ENCODE results near the gene RPH3AL. TPM values are rescaled to one million over a fixed set of nuclear protein-coding genes. Genes with fewer than 3 reads are reported as not detected.
A peak's percentile ranks its signal among the peaks of the same experiment; 100 is the strongest.

The RPH3AL gene
- total RNA-seq, 1 experiment from 2014 or later: 3.0 TPM

DNA sequence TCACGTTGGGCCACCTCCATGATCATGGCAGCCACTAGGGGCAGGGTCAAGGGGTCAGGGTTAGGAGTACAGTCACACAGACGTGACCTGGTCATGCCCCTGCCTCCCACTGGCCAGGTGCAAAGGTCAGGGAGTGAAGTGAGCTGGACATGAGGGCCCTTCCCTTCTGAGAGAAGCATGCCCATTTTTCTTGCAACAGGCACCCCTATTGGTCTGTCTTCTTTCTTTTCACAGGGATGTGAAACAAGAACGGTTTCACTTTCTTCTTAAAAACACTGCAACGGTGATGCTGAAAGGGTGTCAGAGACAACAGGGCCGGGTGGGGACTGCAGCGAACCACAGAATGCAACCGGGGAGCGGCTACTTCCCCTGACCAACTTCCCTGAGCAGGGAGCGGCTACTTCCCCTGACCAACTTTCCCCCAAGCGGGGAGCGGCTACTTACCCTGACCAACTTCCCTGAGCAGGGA lies 119.1 kb downstream of the RPH3AL start:
- WGBS (ENCODE audit: extremely low coverage, insufficient read length, low lambda C conversion rate): no CpG with 5 or more reads among the region's 11 CpGs
- Histone ChIP-seq H3K4me1 (ENCODE audit: insufficient read depth, low read length) (peaks cover 7% of the 10 kb centered on the region; the same call in 1 of the 2 replicates), H3K9me3 (ENCODE audit: control insufficient read depth, low read depth, low read length) (no peaks in the 10 kb centered on the region)

More for the DNA sequence above, 119.1 kb downstream of the RPH3AL start:
- Histone ChIP-seq H2BK15ac (ENCODE audit: low read depth, low read length) (no peak overlapping the region), H4K20me1 (ENCODE audit: control insufficient read depth, insufficient read depth, insufficient read length) (no peaks in the 10 kb centered on the region), H2AK5ac (ENCODE audit: insufficient read length, low read length) (no peak overlapping the region), H3K4ac (ENCODE audit: low read depth, low read length) (no peak overlapping the region), H3K79me1 (ENCODE audit: insufficient read depth, low read depth, low read length, poor library complexity, severe bottlenecking) (no peaks in the 10 kb centered on the region), H3K18ac (ENCODE audit: insufficient read length, low read depth, low read length) (no peak overlapping the region), H3K27me3 (ENCODE audit: insufficient read depth, low read length) (no peaks in the 10 kb centered on the region), H3K9ac (ENCODE audit: extremely low read depth, insufficient read length, low read length) (no peak overlapping the region), H3K79me2 (ENCODE audit: insufficient read depth, low read length) (no peaks in the 10 kb centered on the region), H3K14ac (ENCODE audit: insufficient read depth, low read length) (no peak overlapping the region; the same call in 1 of the 2 replicates), H3K4me2 (ENCODE audit: insufficient read depth, insufficient read length, low read length) (no peak overlapping the region), H3K23ac (ENCODE audit: insufficient read length, low read depth, low read length) (no peak overlapping the region), H2BK120ac (ENCODE audit: low read depth, low read length, poor library complexity, severe bottlenecking) (no peak overlapping the region), H2BK20ac (ENCODE audit: low read depth, low read length, poor library complexity, severe bottlenecking) (no peak overlapping the region), H4K5ac (ENCODE audit: insufficient read length, low read depth, low read length) (no peak overlapping the region), H2BK5ac (ENCODE audit: insufficient read length, low read length) (no peak overlapping the region), H3K27ac (ENCODE audit: insufficient read length, low read depth, low read length) (no peak overlapping the region), H4K8ac (replicated peaks; ENCODE audit: insufficient read length, low read depth, low read length) (no peak overlapping the region), H3K23me2 (ENCODE audit: insufficient read length, low read depth, low read length, poor library complexity, severe bottlenecking) (no peaks in the 10 kb centered on the region), H3T11ph (ENCODE audit: low read length) (no peak overlapping the region), H4K91ac (ENCODE audit: insufficient read length, low read depth, low read length) (no peak overlapping the region), H3K56ac (ENCODE audit: insufficient read length, low read depth, low read length) (no peak overlapping the region), H2AFZ (ENCODE audit: low read length) (no peak overlapping the region), H2BK12ac (ENCODE audit: insufficient read length, low read depth, low read length) (no peak overlapping the region)
- H3K27me3 Mint-ChIP-seq (ENCODE audit: low read depth): no peaks in the 10 kb centered on the region; the same call in none of the 2 replicates
- no peak; the same call in 2 of the 3 replicates for TF ChIP-seq CTCF (conservative IDR thresholded peaks at IDR 0.05)
- no peak for DNase-seq
- H3K4me1 Mint-ChIP-seq: peaks cover 23 to 42% of the 10 kb centered on the region in 2 experiments
- H3K27ac Mint-ChIP-seq: 0 out of 7 replicates have a peak overlapping the region, but pooled peaks of 1 of the 3 experiments have one; percentile 47
- H3K9me3 Mint-ChIP-seq: no peaks in the 10 kb centered on the region
- H3K4me3 Mint-ChIP-seq: no peak overlapping the region
- no peaks in the 10 kb centered on the region for H3K36me3 Mint-ChIP-seq (ENCODE audit: insufficient read depth in 1 of 3, low read depth in 3 of 3)

Measured in H9 (cell line).